Heart left ventricle (tissue), 16 donors: ENCODE results near the gene ZPBP. TPM values are rescaled to one million over a fixed set of nuclear protein-coding genes. Genes with fewer than 3 reads are reported as not detected.
"Not testable (repeated sequence)": the region's sequence is repeated elsewhere in the genome, so short reads cannot be mapped to it uniquely, and the experiment has no call there.

ENCODE experiments used
- ATAC-seq, 4 donors: fragments of 200-7000 bp; cut with Tn5 transposase; one replicate each; pipeline ENCODE4 v1.9.1; 2020 to 2022; ENCODE audit warnings: moderate library complexity in 4 of 4, mild to moderate bottlenecking in 3 of 4, moderate number of reproducible peaks in 1 of 4
- DNase-seq, 5 donors: peaks; one replicate each; pipeline ENCODE4 v3.0.0-alpha.2; 2020
- H3K27ac ChIP-seq, 12 donors: fragments of 200-600 bp; sonication (generic) in 4 of 12; one replicate each; pipeline versions ENCODE4 v1.5.0 to v1.8.0; 2016 to 2022; ENCODE audit warnings: mild to moderate bottlenecking in 2 of 12
- H3K27me3 ChIP-seq, 9 donors: fragments of 200-600 bp; sonication (generic) in 2 of 9; one replicate each; pipeline versions ENCODE4 v1.5.1 to v1.8.0; 2016 to 2022; ENCODE audit warnings: mild to moderate bottlenecking in 3 of 9
- H3K36me3 ChIP-seq, 9 donors: fragments of 200-600 bp; sonication (generic) in 2 of 9; one replicate each; pipeline versions ENCODE4 v1.5.0 to v1.8.0; 2018 to 2022; ENCODE audit warnings: mild to moderate bottlenecking in 2 of 9
- H3K4me1 ChIP-seq, 12 donors: fragments of 200-600 bp; sonication (generic) in 4 of 12; one replicate each; pipeline versions ENCODE4 v1.5.0 to v1.8.0; 2016 to 2022; ENCODE audit warnings: mild to moderate bottlenecking in 3 of 12
- H3K4me3 ChIP-seq, 12 donors: fragments of 200-600 bp; sonication (generic) in 4 of 12; one replicate each; pipeline versions ENCODE4 v1.5.0 to v1.8.0; 2017 to 2022; ENCODE audit warnings: mild to moderate bottlenecking in 9 of 12, moderate library complexity in 4 of 12
- H3K9me3 ChIP-seq, 12 donors: fragments of 200-600 bp; sonication (generic) in 4 of 12; one replicate each; pipeline versions ENCODE4 v1.5.0 to v1.8.0; 2016 to 2022; ENCODE audit warnings: mild to moderate bottlenecking in 1 of 12
- CTCF ChIP-seq, 12 donors: fragments of 200-600 bp; sonication (generic) in 4 of 12; IDR thresholded peaks; one replicate each; pipeline versions ENCODE4 v1.5.0 to v1.8.0; 2018 to 2022; ENCODE audit warnings: antibody characterized with exemption in 12 of 12, mild to moderate bottlenecking in 5 of 12
- POLR2A ChIP-seq, 2 donors: fragments of 450-650 bp; IDR thresholded peaks; one replicate each; pipeline ENCODE4 v1.6.1; 2017; ENCODE audit warnings: antibody characterized with exemption in 2 of 2, mild to moderate bottlenecking in 2 of 2, moderate library complexity in 2 of 2
- WGBS, 4 donors: extraction: QIAGEN DNeasy Blood & Tissue Kit in 2 of 4; methylation state at CpG; one replicate each; pipeline versions ENCODE4 v1.1.5 to v1.1.7; 2013 to 2018; 5-methylcytosine and 5-hydroxymethylcytosine counted together
- intact Hi-C, 10 donors: fragments of 100-400 bp; cut with DNase I; formaldehyde crosslinking; loops; one replicate each; pipeline versions ENCODE4 v1.11.1 to v1.14.2; 2022
- polyA plus RNA-seq, 2 donors: library from polyadenylated mRNA; stranded (reverse); fragments of 200-250 nt; gene quantifications; one replicate each; pipeline ENCODE4 v1.2.3, GENCODE V29; 2013
- total RNA-seq, 9 donors: library from RNA; depleted of rRNA in 2 of 9; stranded (reverse); fragments of >200 nt in 2 of 9; fragmentation: NEBNext Ultra II Directional in 3 of 9; extraction: Animal tissue kit (Norgen Biotek cat#: 25700) in 3 of 9; gene quantifications; one replicate each; pipeline versions ENCODE4 v1.1.0 to v1.2.4, GENCODE V29; 2016 to 2023
- donor health status: ischemic (EF 13 %, LVEDD 7.1; RV severe dilation, severe dysfunction).
- donor health status: healthy with polysubstance abuse.
- donor health status: DM: no; HTN: yes; CAD: no.
- donor health status: DM: no; HTN: no; CAD: no.
- donor health status: ischemic (EF 25% LVEDD 6.9; RV normal size, moderate dysfunction).
- donor health status: ischemic (EF 25% LVEDD 5.7; RV mildly dilated, moderate dysfunction).
- donor health status: healthy.
- donor health status: DM: yes; HTN: yes; CAD: no.
- donor health status: ischemic (EF 35%, LVEDD 5.7; RV mildly dilated, moderate dysfunction).
- donor health status: nonischemic (EF 11% LVEDD 7.7; RV severe dilation, severe dysfunction).
- donor health status: DM: yes; HTN: yes; CAD: no.
- donor health status: PGD.
- donor health status: ischemic (EF 29% LVEDD 5.4; RV normal size, mild dysfunction).
- donor health status: nonischemic (EF 23%, LVEDD 6.1; RV moderate dilation, normal function).

ZPBP gene
- total and polyA plus RNA-seq, 11 donors, result not detected

GRCh38 chr7:50056131-50056530, 36.9 kb downstream of the ZPBP start:
- Histone ChIP-seq H3K4me1 (peaks cover 0 to 1% (median 0%) of the 10 kb centered on the region in 12 donors), H3K36me3 (no peaks in the 10 kb centered on the region), H3K27me3 (peaks cover 0 to 10% (median 0%) of the 10 kb centered on the region in 9 donors), H3K4me3 (no peak overlapping the region), H3K27ac (no peak overlapping the region), H3K9me3 (no peaks in the 10 kb centered on the region)
- no peak for TF ChIP-seq POLR2A (IDR thresholded peaks at IDR 0.05)
- no peak for TF ChIP-seq CTCF (IDR thresholded peaks at IDR 0.05)
- 82 to 91% (median 85%) methylated on average over 1 of the region's 1 CpG for WGBS, 4 donors
- intact Hi-C loops, result no loop called here
- ATAC-seq, result no peak
- DNase-seq, result no peak

GRCh38 chr7:50047716-50048115, 45.3 kb downstream of the ZPBP start:
- WGBS, 4 donors, result 70 to 82% (median 78%) methylated on average over 5 of the region's 5 CpGs
- DNase-seq, result no peak
- H3K4me1 ChIP-seq, result no peaks in the 10 kb centered on the region
- TF ChIP-seq CTCF (IDR thresholded peaks at IDR 0.05) (no peak), POLR2A (IDR thresholded peaks at IDR 0.05) (no peak)
- no peak overlapping the region for H3K27ac ChIP-seq
- intact Hi-C loops, result no loop called here
- H3K36me3 ChIP-seq, result no peaks in the 10 kb centered on the region
- peaks cover 0 to 20% (median 0%) of the 10 kb centered on the region in 12 donors for H3K9me3 ChIP-seq
- H3K27me3 ChIP-seq, result no peaks in the 10 kb centered on the region
- no peak for ATAC-seq
- H3K4me3 ChIP-seq, result no peak overlapping the region

GRCh38 chr7:50041165-50041564, 51.9 kb downstream of the ZPBP start:
- H3K4me3 ChIP-seq, H3K27me3 ChIP-seq, H3K4me1 ChIP-seq, ATAC-seq, DNase-seq, H3K36me3 ChIP-seq, H3K27ac ChIP-seq, intact Hi-C loops: not testable (repeated sequence)
- WGBS, 4 donors, result 50 to 69% (median 67%) methylated on average over 4 to 6 of the region's 6 CpGs
- H3K9me3 ChIP-seq, result peaks cover 0 to 13% (median 0%) of the 10 kb centered on the region in 12 donors

DNA sequence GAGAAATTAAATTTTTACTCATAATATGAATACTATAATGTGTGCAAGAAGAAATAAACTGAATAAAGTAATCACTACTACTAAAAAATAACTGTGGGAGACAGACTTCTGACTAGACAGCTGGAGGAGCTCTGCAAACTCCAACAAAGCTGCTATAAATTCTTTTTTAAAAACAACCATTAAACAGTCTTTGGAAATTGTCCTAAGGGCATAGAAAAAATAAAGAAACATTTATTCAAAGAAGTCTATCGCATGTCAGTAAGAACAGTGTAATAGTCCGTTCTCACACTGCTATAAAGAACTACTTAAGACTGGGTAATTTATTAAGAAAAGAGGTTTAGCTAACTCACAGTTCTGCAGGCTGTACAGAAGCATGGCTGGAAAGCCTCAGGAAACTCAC, 56.0 kb downstream of the ZPBP start:
- no peak for DNase-seq
- no peak for TF ChIP-seq CTCF (IDR thresholded peaks at IDR 0.05)
- no peak for TF ChIP-seq POLR2A (IDR thresholded peaks at IDR 0.05)
- peaks cover 0 to 5% (median 0%) of the 10 kb centered on the region in 9 donors for H3K27me3 ChIP-seq
- H3K27ac ChIP-seq, result no peak overlapping the region
- no peak overlapping the region for H3K4me3 ChIP-seq
- 68 to 87% (median 75%) methylated on average over 2 of the region's 2 CpGs for WGBS, 4 donors
- intact Hi-C loops, result no loop called here
- H3K9me3 ChIP-seq, result no peaks in the 10 kb centered on the region
- no peaks in the 10 kb centered on the region for H3K36me3 ChIP-seq
- ATAC-seq, result no peak
- no peaks in the 10 kb centered on the region for H3K4me1 ChIP-seq

DNA sequence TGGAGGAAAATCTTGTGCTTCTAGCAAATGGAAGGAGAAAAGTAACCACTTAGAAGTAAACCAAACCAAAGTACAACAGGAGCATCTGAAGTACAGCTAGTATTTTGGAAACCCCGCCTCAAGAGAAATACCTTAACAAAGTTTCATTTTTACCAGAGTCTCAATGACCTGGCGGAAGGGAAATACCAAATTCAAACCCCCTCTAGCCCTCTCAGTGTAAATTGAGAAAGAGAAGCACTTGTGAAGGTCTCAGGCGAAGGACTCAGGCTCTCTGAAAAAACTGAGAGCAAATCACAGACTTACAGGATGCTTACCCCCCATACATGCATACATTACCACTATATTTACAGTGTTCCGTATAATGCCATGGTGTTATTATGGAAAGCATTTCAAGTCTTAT, 70.1 kb downstream of the ZPBP start:
- H3K27ac ChIP-seq, result no peak overlapping the region
- DNase-seq (no peak), ATAC-seq (no peak)
- intact Hi-C loops, result no loop called here
- H3K9me3 ChIP-seq, result no peaks in the 10 kb centered on the region
- no peak overlapping the region for H3K4me3 ChIP-seq
- TF ChIP-seq POLR2A (IDR thresholded peaks at IDR 0.05) (no peak), CTCF (IDR thresholded peaks at IDR 0.05) (no peak)
- H3K36me3 ChIP-seq, result no peaks in the 10 kb centered on the region
- no peaks in the 10 kb centered on the region for H3K4me1 ChIP-seq
- H3K27me3 ChIP-seq, result no peaks in the 10 kb centered on the region
- WGBS, 4 donors, result 77 to 89% (median 83%) methylated on average over 4 of the region's 4 CpGs
